Omental fat pad (tissue), 4 donors: ENCODE data around the gene MPRIP. TPM values are rescaled to one million over a fixed set of nuclear protein-coding genes. Genes with fewer than 3 reads are reported as not detected.
A peak's percentile ranks its signal among the peaks of the same experiment; 100 is the strongest.

ENCODE experiments used
- ATAC-seq: fragments of 150-250 bp; one replicate; pipeline ENCODE4 v1.9.1; 2016; ENCODE audit warnings: mild to moderate bottlenecking, moderate library complexity; ENCODE audit not compliant: low FRiP score
- DNase-seq: peaks from one replicate; pipeline ENCODE4 v3.0.0-alpha.2; 2019; ENCODE audit warnings: low spot score
- CTCF ChIP-seq, 3 donors: fragments of 450-650 bp; IDR thresholded peaks; one replicate each; pipeline ENCODE4 v1.5.1; 2016 to 2017; ENCODE audit warnings: antibody characterized with exemption in 3 of 3, mild to moderate bottlenecking in 3 of 3, moderate library complexity in 2 of 3
- total RNA-seq, 4 donors: library from RNA; depleted of rRNA; stranded (reverse); fragments of >200 nt; gene quantifications; one replicate each; pipeline ENCODE4 v1.1.0, GENCODE V29; 2016

The MPRIP gene
- total RNA-seq, 4 donors from 2014 or later, result 68.6 to 196 (median 125) TPM

- TF ChIP-seq CTCF (IDR thresholded peaks at IDR 0.05), result no peak
- ATAC-seq, result no peak
- DNase-seq, result no peak
These were observed 42.1 kb downstream of the MPRIP start for GRCh38 chr17:17084317-17084835.

GRCh38 chr17:17084941-17085340 lies 42.7 kb downstream of the MPRIP start:
- ATAC-seq (no peak), DNase-seq (no peak)
- TF ChIP-seq CTCF (IDR thresholded peaks at IDR 0.05), result no peak

- ATAC-seq, result no peak
- DNase-seq, result no peak
- no peak for TF ChIP-seq CTCF (IDR thresholded peaks at IDR 0.05)
These were observed 44.3 kb downstream of the MPRIP start for GRCh38 chr17:17086585-17086984.

- TF ChIP-seq CTCF (IDR thresholded peaks at IDR 0.05), result no peak
- peak; percentile 21 for ATAC-seq
- DNase-seq, result peak; percentile 20
These were observed 45.3 kb downstream of the MPRIP start for GRCh38 chr17:17087424-17088015.

- ATAC-seq (peak; percentile 7), DNase-seq (peak; percentile 21)
- TF ChIP-seq CTCF (IDR thresholded peaks at IDR 0.05), result no peak
These were observed 45.8 kb downstream of the MPRIP start for GRCh38 chr17:17088086-17088485.

- ATAC-seq, result no peak
- TF ChIP-seq CTCF (IDR thresholded peaks at IDR 0.05), result no peak
- DNase-seq, result no peak
These were observed 46.6 kb downstream of the MPRIP start for GRCh38 chr17:17088541-17089525.
